ENCODE data around the gene PATZ1.
"Not testable (repeated sequence)": the region's sequence is repeated elsewhere in the genome, so short reads cannot be mapped to it uniquely, and the experiment has no call there.

The PATZ1 gene

DNA sequence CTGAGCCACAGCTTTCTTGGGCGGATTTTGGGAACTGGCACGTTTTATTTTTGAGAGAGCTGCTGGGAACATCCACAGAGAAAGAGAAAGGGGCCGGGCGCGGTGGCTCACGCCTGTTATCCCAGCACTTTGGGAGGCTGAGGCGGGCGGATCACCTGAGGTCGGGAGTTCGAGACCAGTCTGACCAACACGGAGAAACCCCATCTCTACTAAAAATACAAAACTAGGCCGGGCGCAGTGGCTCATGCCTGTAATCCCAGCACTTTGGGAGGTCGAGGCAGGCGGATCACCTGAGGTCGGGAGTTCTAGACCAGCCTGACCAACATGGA lies 1.8 kb upstream of the PATZ1 start:
- in situ Hi-C loops (cut with MboI; ENCODE audit: low sequenced_read_pairs) = loop anchor here (5.0 kb wide), 1 partner anchor 49 kb away; the partner anchor contains the start of gene DRG1
- H3K36me3 ChIP-seq (replicated peaks); H3K9me3 ChIP-seq; H3K27me3 ChIP-seq (ENCODE audit: low read depth); DNase-seq (ENCODE audit: low spot score in 2 of 2): not testable (repeated sequence)
- Histone ChIP-seq H3K4me1 (peaks cover 22% of the 10 kb centered on the region), H3K4me3 (peak overlapping the region; percentile 54)

DNA sequence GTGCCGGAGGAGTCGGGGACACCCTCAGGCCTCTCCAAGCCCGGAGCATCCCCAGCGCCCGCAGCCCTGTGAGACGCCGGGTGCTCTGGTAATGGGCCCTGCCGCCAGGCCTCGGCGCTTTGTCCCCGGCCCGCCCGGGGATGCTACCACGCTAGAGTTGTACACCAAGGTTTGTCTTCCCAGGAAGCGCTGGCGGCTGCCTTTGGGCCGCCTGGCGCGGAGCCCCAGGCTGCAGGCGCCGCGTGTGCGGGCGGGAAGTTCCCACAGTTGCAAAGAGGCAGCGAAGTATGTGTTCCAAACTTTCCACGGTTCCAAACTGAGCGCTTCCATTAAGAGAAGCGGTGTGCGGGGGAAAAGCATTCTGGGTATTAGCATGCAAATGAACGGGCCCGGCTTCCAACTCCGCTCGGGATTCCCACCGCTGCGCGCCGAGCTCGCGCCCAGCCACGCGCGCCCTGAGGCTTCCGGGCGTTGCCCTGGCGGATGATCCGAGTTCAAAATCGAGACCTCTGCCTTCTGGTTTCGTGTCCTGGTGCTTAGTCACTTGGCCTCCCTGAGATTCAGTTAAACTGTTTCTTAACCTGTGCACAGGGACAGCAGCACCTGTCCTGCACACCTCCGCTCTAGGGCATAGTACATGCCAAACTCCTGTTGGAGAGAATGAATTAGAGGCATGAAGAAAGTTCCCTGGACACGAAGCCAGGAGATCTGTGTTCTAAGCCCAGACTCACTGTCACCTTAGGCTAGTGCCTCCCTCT lies 1.3 kb upstream of the PATZ1 start:
- peak; percentile 71 to 79 for DNase-seq (ENCODE audit: low spot score in 2 of 2)
- Histone ChIP-seq H3K36me3 (replicated peaks) (peaks cover 13% of the 10 kb centered on the region), H3K4me1 (peaks cover 24% of the 10 kb centered on the region), H3K4me3 (peak overlapping the region; percentile 54), H3K9me3 (no peaks in the 10 kb centered on the region), H3K27me3 (ENCODE audit: low read depth) (no peaks in the 10 kb centered on the region)
- in situ Hi-C loops (cut with MboI; ENCODE audit: low sequenced_read_pairs) = loop anchor here (5.0 kb wide), 1 partner anchor 50 kb away; the partner anchor contains the start of gene DRG1

DNA sequence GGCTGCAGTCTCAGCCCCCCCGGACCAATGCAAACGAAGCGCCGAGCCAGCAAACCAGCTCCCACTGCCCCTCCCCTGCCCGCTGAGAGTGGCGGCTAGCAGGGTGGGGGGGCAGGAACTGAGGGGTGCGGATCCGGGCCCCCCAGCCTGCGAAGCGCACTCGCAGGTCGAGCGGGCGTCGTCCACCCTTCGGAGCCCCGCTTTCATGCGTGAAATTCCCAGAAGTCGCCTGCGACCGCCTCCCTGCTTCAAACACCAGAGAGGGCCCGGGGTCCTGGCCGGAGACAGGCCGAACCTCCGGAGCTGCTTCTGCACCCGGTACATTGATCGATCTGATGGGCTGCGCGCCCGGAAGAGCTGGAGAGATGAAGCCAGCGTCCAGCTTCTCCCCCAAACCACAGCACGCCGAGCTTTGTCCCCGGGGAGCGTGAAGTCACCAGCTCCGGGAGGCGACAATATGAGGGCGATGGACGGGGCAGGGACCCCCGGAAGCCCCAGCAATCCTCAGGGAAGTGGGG lies 646 bp upstream of the PATZ1 start:
- H3K9me3 ChIP-seq = no peaks in the 10 kb centered on the region
- peaks cover 24% of the 10 kb centered on the region for H3K4me1 ChIP-seq
- H3K36me3 ChIP-seq (replicated peaks) = peaks cover 20% of the 10 kb centered on the region
- in situ Hi-C loops (cut with MboI; ENCODE audit: low sequenced_read_pairs) = loop anchor here (5.0 kb wide), 1 partner anchor 51 kb away; the partner anchor contains the start of gene DRG1
- DNase-seq (ENCODE audit: low spot score in 2 of 2) = peak; percentile 15 to 72
- no peaks in the 10 kb centered on the region for H3K27me3 ChIP-seq (ENCODE audit: low read depth)
- peak overlapping the region; percentile 54 for H3K4me3 ChIP-seq

DNA sequence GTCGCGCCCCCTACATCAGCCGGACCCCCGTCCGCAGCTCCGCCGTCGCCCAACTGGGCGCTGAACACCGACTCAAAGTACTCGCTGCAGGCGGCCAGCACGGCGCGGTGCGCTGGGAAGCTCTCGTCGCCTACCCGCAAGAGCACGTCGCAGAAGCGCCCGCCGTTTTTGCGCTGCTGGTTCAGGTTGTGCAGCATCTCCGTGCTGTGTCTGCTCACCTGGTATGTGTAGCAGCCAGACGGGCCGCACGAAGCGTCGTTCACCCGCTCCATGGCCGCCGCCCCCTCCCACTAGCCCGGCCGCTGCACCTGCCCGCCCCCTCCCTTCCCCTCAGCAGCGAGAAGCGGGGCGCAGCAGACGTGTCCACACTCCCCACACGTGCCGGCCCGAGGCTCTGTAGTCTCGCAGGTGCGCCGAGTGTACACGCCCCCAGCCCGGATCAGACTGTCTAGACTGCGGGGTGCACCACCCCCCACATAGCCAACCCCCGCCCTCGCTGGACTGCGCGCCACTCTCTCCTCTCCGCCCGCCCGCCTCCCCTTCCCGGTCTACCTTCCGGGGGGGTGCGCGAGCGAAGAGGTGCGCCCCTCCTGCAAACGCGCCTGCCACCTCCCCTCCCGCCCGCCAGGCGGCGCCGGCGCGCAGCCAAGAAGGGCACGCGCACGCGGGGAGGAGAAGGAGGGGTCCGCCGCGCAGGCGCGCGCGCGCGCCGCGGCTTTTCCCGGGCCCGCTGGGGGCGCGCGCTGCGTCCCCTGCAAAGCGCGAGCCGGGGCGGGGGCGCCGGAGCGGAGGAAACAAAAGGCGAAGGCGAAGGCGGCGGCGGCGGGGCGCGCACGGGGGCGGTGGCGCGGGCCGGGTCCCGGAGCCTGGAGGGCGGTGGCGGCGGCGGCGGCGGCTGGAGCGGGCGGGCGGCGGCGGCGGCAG lies 553 bp downstream of the PATZ1 start:
- H3K36me3 ChIP-seq (replicated peaks) = peaks cover 32% of the 10 kb centered on the region
- H3K9me3 ChIP-seq = no peaks in the 10 kb centered on the region
- H3K27me3 ChIP-seq (ENCODE audit: low read depth) = no peaks in the 10 kb centered on the region
- DNase-seq (ENCODE audit: low spot score in 2 of 2) = peak; percentile 86 to 89
- H3K4me3 ChIP-seq = peak overlapping the region; percentile 57
- in situ Hi-C loops (cut with MboI; ENCODE audit: low sequenced_read_pairs) = loop anchor here (5.0 kb wide), 1 partner anchor 52 kb away; the partner anchor contains the start of gene DRG1
- H3K4me1 ChIP-seq = peaks cover 24% of the 10 kb centered on the region

DNA sequence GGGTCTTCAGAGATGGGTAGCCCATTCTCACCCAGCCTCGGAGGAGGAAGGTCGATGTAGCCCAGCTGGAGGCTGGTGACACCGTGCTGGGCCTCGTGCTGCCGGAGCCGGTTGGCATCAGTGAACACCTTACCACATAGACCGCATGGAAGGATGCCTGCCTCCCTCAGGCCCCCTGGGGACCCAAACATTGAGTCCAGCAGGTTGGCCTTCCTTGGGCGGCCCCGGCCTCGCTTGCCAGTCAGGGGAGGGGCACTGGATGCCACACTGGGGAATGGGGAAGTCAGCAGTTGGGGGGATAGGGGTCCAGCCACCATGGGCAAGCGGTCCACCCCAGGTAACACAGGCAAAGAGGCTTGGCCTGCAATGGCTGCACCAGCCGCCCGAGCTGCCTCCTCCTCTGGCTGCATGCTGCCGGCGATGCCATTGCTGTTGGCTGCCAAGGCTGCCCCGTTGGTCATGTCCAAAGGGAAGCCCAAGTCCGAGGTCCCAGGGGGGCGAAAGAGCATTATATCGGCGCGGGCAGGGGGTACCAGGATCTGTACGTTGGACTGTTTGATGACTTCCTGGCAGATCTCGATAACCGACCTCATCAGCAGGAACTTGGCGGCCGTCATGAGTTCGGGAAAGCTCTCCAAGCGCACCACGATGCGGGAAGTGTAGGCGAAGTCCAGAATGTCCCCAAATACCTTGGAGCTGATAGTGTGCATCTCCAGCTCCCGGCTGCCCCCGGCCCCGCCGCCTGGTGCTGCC lies 1.4 kb downstream of the PATZ1 start:
- H3K9me3 ChIP-seq = no peaks in the 10 kb centered on the region
- in situ Hi-C loops (cut with MboI; ENCODE audit: low sequenced_read_pairs) = loop anchor here (5.0 kb wide), 1 partner anchor 53 kb away; the partner anchor contains the start of gene DRG1
- H3K4me1 ChIP-seq = peaks cover 24% of the 10 kb centered on the region
- peaks cover 39% of the 10 kb centered on the region for H3K36me3 ChIP-seq (replicated peaks)
- H3K4me3 ChIP-seq = peak overlapping the region; percentile 57
- DNase-seq (ENCODE audit: low spot score in 2 of 2) = peak in 1 of 2 experiments; percentile 36
- H3K27me3 ChIP-seq (ENCODE audit: low read depth) = no peaks in the 10 kb centered on the region

DNA sequence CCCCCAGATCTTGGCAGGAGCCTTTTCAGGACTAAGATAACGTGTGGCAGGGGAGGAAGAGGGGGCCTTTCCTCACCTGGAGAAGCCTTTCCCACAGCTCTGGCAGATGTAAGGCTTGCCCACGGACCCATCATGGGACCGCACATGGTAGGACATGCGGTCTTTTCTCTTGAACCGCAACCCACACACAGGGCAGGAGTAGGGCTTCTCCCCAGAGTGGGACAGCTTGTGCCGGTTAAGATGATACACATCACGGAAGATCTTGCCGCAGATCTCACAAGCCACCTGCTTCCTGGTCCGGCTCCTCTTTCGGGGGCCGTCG lies 1.9 kb downstream of the PATZ1 start:
- DNase-seq (ENCODE audit: low spot score in 2 of 2) = peak in 1 of 2 experiments; percentile 29
- Histone ChIP-seq H3K4me1 (peaks cover 26% of the 10 kb centered on the region), H3K36me3 (replicated peaks) (peaks cover 41% of the 10 kb centered on the region), H3K4me3 (peak overlapping the region; percentile 57), H3K9me3 (no peaks in the 10 kb centered on the region), H3K27me3 (ENCODE audit: low read depth) (no peaks in the 10 kb centered on the region)
- in situ Hi-C loops (cut with MboI; ENCODE audit: low sequenced_read_pairs) = no loop called here

DNA sequence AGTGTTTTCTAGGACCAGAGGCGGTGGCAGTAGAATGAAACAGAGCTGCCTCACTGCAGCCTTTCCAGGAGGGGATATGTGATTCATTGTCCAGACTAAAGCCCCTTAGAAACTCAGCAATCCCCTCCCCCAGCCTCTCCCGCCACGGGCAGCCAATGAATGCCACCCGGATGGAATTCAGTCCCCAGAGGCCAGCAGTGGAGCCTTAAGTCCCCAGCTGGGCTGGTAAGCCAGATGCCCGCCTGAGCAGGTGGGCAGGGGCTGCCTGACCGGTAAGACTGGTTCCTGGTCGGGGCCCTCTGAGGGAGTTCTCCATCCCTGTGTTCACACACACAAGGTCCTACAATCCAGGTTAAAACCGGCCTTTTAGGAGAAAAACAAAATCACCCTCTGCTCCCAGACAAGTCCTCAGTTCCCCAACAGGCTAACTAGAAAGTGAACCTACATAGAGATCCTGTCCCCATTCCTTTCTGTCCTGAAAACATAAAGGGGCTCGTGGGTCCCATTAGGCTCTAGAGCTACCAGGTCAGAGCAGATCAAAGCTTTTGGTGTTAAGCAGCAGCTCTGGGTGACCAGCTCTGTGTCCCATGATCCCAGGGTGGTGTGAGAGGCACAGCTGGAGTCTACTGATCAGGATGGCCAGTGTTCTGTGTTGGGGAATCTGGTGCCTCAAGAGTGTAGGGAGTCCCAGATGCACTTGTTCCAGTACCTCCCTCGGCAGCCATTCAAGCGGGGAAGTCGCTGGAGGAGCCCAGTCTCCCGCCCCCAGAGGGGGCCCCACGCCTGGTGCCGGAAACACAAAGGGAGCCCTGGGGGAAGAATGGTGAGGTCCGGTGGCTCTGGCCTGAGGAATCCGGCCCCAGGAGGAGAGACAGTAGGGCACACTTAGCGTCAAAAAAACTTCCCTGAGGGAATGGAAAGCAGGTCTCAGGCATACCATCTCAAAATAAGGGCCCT lies 2.6 kb downstream of the PATZ1 start:
- DNase-seq (ENCODE audit: low spot score in 2 of 2) = peak; percentile 48 to 80
- Histone ChIP-seq H3K36me3 (replicated peaks) (peaks cover 46% of the 10 kb centered on the region), H3K4me3 (peak overlapping the region; percentile 57), H3K27me3 (ENCODE audit: low read depth) (no peaks in the 10 kb centered on the region), H3K4me1 (peaks cover 27% of the 10 kb centered on the region), H3K9me3 (no peaks in the 10 kb centered on the region)
- in situ Hi-C loops (cut with MboI; ENCODE audit: low sequenced_read_pairs) = no loop called here

DNA sequence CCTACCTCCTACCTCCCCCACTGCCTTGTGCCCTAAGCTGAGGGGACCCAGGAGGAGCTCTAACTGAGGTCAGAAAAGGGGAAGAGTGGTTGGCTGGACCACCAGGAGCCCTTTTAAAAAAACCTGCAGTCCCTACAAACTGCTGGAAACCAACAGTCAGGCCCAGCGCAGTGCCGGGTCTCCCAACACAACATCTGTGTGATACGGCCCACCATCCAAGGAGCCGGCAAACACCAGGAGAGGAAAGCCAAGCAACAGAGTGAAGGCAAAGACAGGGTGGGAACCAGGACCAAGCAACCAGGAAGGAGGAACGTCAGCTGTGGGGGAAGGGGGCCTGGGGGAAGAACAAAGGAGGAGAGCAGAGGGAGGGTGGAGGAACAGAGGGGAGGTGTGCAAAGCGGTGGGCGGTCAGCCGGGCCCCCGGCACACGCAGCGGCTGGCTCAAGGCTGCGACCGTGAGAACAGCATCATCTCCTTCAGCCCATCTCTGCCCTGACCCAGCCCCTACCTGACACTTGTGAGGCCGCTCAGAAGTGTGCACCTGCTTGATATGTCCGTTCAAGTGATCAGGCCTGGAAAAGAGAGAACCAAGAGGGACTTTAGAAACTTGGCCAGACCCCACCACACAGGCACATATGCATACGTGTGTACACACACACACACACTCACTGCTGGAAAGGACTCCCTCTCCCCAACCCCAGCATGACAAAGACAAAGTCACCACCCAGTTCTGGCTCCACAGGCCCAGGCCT lies 3.6 kb downstream of the PATZ1 start:
- no peak for DNase-seq (ENCODE audit: low spot score in 2 of 2)
- peak overlapping the region; percentile 57 for H3K4me3 ChIP-seq
- H3K4me1 ChIP-seq = peaks cover 23% of the 10 kb centered on the region
- no peaks in the 10 kb centered on the region for H3K9me3 ChIP-seq
- in situ Hi-C loops (cut with MboI; ENCODE audit: low sequenced_read_pairs) = no loop called here
- peaks cover 55% of the 10 kb centered on the region for H3K36me3 ChIP-seq (replicated peaks)
- no peaks in the 10 kb centered on the region for H3K27me3 ChIP-seq (ENCODE audit: low read depth)

DNA sequence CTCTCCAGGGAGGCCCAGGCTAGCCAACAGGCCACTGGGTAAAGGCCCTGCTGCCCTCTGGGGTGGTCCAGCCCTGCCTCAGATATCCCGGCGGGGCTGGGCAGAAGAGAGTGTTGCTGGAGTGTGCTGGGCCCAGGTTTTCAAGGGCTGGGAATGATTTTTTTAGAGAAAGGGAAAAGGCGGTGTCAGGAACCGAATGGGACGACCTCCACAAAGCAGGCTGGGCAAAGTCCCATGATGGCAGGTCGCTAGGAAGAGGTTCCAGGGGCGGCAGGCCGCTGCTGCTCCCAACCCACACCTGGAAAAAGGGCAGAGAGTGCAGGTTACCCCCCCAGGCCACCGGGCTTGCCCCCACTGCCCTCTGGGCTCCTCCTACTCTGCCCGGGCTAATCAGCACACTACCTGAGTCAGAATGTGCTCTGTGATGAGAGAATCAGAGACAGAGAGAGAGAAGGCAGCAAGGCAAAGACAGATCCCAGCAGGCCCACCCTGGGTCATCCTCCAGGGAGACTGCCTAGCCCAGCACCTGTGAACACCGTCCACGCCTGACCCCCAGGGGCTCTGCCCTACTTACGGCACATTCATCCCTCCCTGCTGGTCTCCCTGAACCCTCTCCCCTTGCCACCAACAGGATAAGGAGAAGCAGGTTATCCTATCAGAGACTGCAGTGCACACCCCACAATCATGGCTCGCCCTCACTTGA lies 4.6 kb downstream of the PATZ1 start:
- Histone ChIP-seq H3K4me1 (peaks cover 23% of the 10 kb centered on the region), H3K9me3 (no peaks in the 10 kb centered on the region), H3K27me3 (ENCODE audit: low read depth) (no peaks in the 10 kb centered on the region), H3K4me3 (no peak overlapping the region), H3K36me3 (replicated peaks) (peaks cover 61% of the 10 kb centered on the region)
- DNase-seq (ENCODE audit: low spot score in 2 of 2) = no peak
- in situ Hi-C loops (cut with MboI; ENCODE audit: low sequenced_read_pairs) = no loop called here

DNA sequence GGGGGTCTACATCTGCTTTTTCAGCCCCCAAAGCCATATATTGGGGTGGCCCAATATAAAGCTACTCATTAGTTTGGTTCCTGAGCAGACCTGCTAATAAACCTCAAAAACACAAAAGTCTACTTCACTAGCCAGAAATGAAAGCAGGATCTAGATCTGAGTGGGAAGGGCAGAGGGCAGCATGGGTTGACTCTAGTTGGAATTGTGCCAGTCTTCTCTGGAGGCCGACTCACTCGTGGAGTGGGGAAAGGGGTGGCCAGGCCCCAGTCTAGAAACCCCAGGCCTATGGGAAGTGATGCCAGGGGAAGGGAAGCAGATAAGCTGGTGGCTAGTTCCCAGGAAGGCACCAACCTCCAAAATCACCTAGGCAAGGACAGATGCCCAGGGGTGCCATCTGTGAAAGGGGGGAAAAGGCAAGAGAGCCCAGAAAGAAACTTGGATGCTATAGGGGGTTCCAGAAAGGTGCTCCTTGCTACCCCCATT lies 5.3 kb downstream of the PATZ1 start:
- no peak for DNase-seq (ENCODE audit: low spot score in 2 of 2)
- H3K36me3 ChIP-seq (replicated peaks) = peaks cover 65% of the 10 kb centered on the region
- no peaks in the 10 kb centered on the region for H3K9me3 ChIP-seq
- no peaks in the 10 kb centered on the region for H3K27me3 ChIP-seq (ENCODE audit: low read depth)
- in situ Hi-C loops (cut with MboI; ENCODE audit: low sequenced_read_pairs) = no loop called here
- H3K4me3 ChIP-seq = no peak overlapping the region
- peaks cover 23% of the 10 kb centered on the region for H3K4me1 ChIP-seq

DNA sequence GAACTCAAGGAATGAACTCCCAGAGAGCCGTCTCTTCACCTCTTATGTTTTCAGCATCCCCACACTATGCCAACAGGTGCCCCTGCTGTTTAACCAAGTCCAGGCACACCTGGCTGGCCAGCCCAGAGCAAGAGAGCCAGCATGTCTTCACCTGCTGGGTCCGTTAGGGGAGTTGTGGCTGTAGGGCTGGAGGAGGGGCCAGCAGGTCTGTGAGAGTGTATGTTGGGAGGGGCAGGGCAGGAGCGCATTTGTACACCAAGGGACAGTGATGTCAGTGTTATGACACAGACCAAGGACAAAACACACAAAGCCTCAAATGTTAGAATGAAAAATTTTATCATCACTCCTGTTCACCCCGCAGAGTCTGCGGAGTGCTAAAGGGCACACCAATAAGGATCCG lies 5.8 kb downstream of the PATZ1 start:
- Histone ChIP-seq H3K4me3 (no peak overlapping the region), H3K4me1 (peaks cover 23% of the 10 kb centered on the region), H3K9me3 (no peaks in the 10 kb centered on the region), H3K36me3 (replicated peaks) (peaks cover 69% of the 10 kb centered on the region), H3K27me3 (ENCODE audit: low read depth) (no peaks in the 10 kb centered on the region)
- in situ Hi-C loops (cut with MboI; ENCODE audit: low sequenced_read_pairs) = no loop called here
- no peak for DNase-seq (ENCODE audit: low spot score in 2 of 2)
